ENCODE results near the gene MID1. TPM values are rescaled to one million over a fixed set of nuclear protein-coding genes. Genes with fewer than 3 reads are reported as not detected.

The MID1 gene
- total RNA-seq, result 36.6 and 42.0 TPM in 2 replicates

GRCh38 chrX:10620121-10620699 lies at the start of gene MID1:
MID1 (minus strand) TSS chrX:10620585; CDS start chrX:10567547, 53,038 bp downstream.

Small RNA genes lying within 50 kb of the gene (small RNA-seq; reads per million reads assigned to genes)
- not detected for gene RNU6-800P
